Keratinocyte (primary cell): ENCODE results near the gene ATXN7. TPM values are rescaled to one million over a fixed set of nuclear protein-coding genes. Genes with fewer than 3 reads are reported as not detected.
A peak's percentile ranks its signal among the peaks of the same experiment; 100 is the strongest.

ENCODE experiments used
- DNase-seq: peaks from one replicate; pipeline ENCODE4 v3.0.0-alpha.2; 2011; ENCODE audit warnings: low read depth, missing footprints, low spot score
- FAIRE-seq: peaks from 2 replicates; lab custom pipeline; 2011; peaks lifted over from hg19 to GRCh38; lab: Jason Lieb, UNC
- H2AFZ ChIP-seq: 2 replicates; pipeline ENCODE4 v1.6.0; 2012; ENCODE audit warnings: low read length, control low read depth, inconsistent platforms; ENCODE audit not compliant: control insufficient read depth
- H3K27ac ChIP-seq: 2 replicates; pipeline ENCODE4 v1.5.1; 2011; ENCODE audit warnings: low read length; ENCODE audit not compliant: control insufficient read depth, insufficient read depth
- H3K27me3 ChIP-seq: 3 replicates; pipeline ENCODE4 v1.6.0; 2011; ENCODE audit warnings: low read length; ENCODE audit not compliant: control insufficient read depth, insufficient read depth; ENCODE audit errors: extremely low read depth
- H3K36me3 ChIP-seq, 2 experiments: 2 replicates in 1 of 2; 3 replicates in 1 of 2; pipeline ENCODE4 v1.5.1; 2011; ENCODE audit warnings: low read length in 2 of 2, mild to moderate bottlenecking in 1 of 2; ENCODE audit not compliant: control insufficient read depth in 2 of 2, insufficient read depth in 2 of 2; ENCODE audit errors: extremely low read depth in 1 of 2
- H3K4me1 ChIP-seq: 3 replicates; pipeline ENCODE4 v1.5.1; 2011; ENCODE audit warnings: low read length; ENCODE audit not compliant: control insufficient read depth, insufficient read depth; ENCODE audit errors: extremely low read depth
- H3K4me2 ChIP-seq: 3 replicates; pipeline ENCODE4 v1.6.0; 2011; ENCODE audit warnings: low read depth, low read length; ENCODE audit not compliant: control insufficient read depth, insufficient read depth; ENCODE audit errors: extremely low read depth
- H3K4me3 ChIP-seq, 3 experiments: fragments of 200-600 bp in 1 of 3; sonication (generic) in 1 of 3; 2 replicates in 2 of 3; 3 replicates in 1 of 3; pipeline ENCODE4 v1.5.1; 2011 to 2016; ENCODE audit warnings: low read length in 3 of 3, mild to moderate bottlenecking in 3 of 3, control low read depth in 2 of 3, inconsistent platforms in 1 of 3, low read depth in 1 of 3, mixed read lengths in 1 of 3, mixed run types in 1 of 3, moderate library complexity in 1 of 3; ENCODE audit not compliant: control insufficient read depth in 2 of 3, insufficient read depth in 2 of 3; ENCODE audit errors: extremely low read depth in 1 of 3
- H3K79me2 ChIP-seq: 2 replicates; pipeline ENCODE4 v1.6.0; 2012; ENCODE audit warnings: low read length; ENCODE audit not compliant: control insufficient read depth, insufficient read depth
- H3K9ac ChIP-seq: 3 replicates; pipeline ENCODE4 v1.6.0; 2011; ENCODE audit warnings: low read length; ENCODE audit not compliant: control insufficient read depth, insufficient read depth; ENCODE audit errors: extremely low read depth
- H3K9me1 ChIP-seq: 3 replicates; pipeline ENCODE4 v1.6.0; 2011; ENCODE audit warnings: low read length; ENCODE audit not compliant: control insufficient read depth, insufficient read depth; ENCODE audit errors: extremely low read depth
- H3K9me3 ChIP-seq: 2 replicates; pipeline ENCODE4 v1.5.1; 2012; ENCODE audit warnings: low read depth, low read length; ENCODE audit not compliant: control insufficient read depth
- H4K20me1 ChIP-seq: 3 replicates; pipeline ENCODE4 v1.6.0; 2011; ENCODE audit warnings: low read length; ENCODE audit not compliant: control insufficient read depth, insufficient read depth; ENCODE audit errors: extremely low read depth
- CTCF ChIP-seq, 3 experiments: IDR thresholded peaks in 1 of 3; conservative IDR thresholded peaks in 1 of 3; optimal IDR thresholded peaks in 1 of 3; 2 replicates in 2 of 3; 3 replicates in 1 of 3; pipeline versions ENCODE3 to v1.5.1; 2011; ENCODE audit warnings: low read length in 3 of 3, mild to moderate bottlenecking in 3 of 3, moderate library complexity in 2 of 3, control low read depth in 1 of 3, inconsistent platforms in 1 of 3; ENCODE audit not compliant: insufficient read depth in 2 of 3; ENCODE audit errors: extremely low read depth in 1 of 3
- EZH2 ChIP-seq: IDR thresholded peaks from one replicate; pipeline ENCODE4 v1.6.1; 2012; ENCODE audit warnings: inconsistent platforms, mild to moderate bottlenecking, low read length, moderate library complexity
- dilution Hi-C: fragments of 300-500 bp; cut with MboI; formaldehyde crosslinking; loops from one replicate; pipeline ENCODE4 v1.7.0; 2020; ENCODE audit warnings: low sequenced_read_pairs; ENCODE audit not compliant: extremely low pct_ligation_motif_present
- polyA plus RNA-seq, 5 experiments: library from polyadenylated mRNA; depleted of rRNA in 3 of 5; stranded (reverse) in 3 of 5; stranded (forward) in 1 of 5; unstranded in 1 of 5; fragments of >200 nt; gene quantifications; 1 replicate in 1 of 5; 2 replicates in 3 of 5; 3 replicates in 1 of 5; pipeline versions ENCODE4 v1.2.1 to v1.2.3, GENCODE V29; 2011 to 2012; ENCODE audit warnings: missing spikeins in 2 of 5, low read depth in 1 of 5, low replicate concordance in 1 of 5

The ATXN7 gene
- polyA plus RNA-seq, 1 donor (not counting 4 experiments of a cell fraction or from before 2014, with no cell fraction given), result 8.8 TPM

GRCh38 chr3:63975723-63976122 is 112.1 kb downstream of the ATXN7 start:
- peaks cover 11% of the 10 kb centered on the region in 2 experiments for H3K36me3 ChIP-seq
- peaks cover 20% of the 10 kb centered on the region for H3K79me2 ChIP-seq
- H2AFZ ChIP-seq, result no peak overlapping the region
- peak; percentile 97 for FAIRE-seq
- H3K9ac ChIP-seq, result peak overlapping the region; percentile 57
- peak overlapping the region in 2 of 3 experiments; percentile 12 for H3K4me3 ChIP-seq
- no peaks in the 10 kb centered on the region for H3K9me1 ChIP-seq
- DNase-seq, result no peak
- TF ChIP-seq EZH2 (no peak), CTCF (optimal IDR thresholded peaks at IDR 0.05 in 1 of 3, IDR thresholded peaks at IDR 0.05 in 1 of 3, conservative IDR thresholded peaks at IDR 0.05 in 1 of 3; ENCODE audit: extremely low read depth in 1 of 3, insufficient read depth in 2 of 3, low read length in 3 of 3) (no peak)
- H3K27ac ChIP-seq, result peak overlapping the region; percentile 71
- peak overlapping the region; percentile 57 for H3K4me2 ChIP-seq
- dilution Hi-C loops, result no loop called here
- H4K20me1 ChIP-seq, result no peaks in the 10 kb centered on the region
- peaks cover 50% of the 10 kb centered on the region for H3K4me1 ChIP-seq
- H3K27me3 ChIP-seq, result no peaks in the 10 kb centered on the region
- H3K9me3 ChIP-seq, result no peaks in the 10 kb centered on the region

GRCh38 chr3:63976161-63976871 is 112.6 kb downstream of the ATXN7 start:
- dilution Hi-C loops, result no loop called here
- H3K27ac ChIP-seq, result peak overlapping the region; percentile 71
- H4K20me1 ChIP-seq, result no peaks in the 10 kb centered on the region
- FAIRE-seq, result peak; percentile 70
- peaks cover 16 to 17% of the 10 kb centered on the region in 2 experiments for H3K36me3 ChIP-seq
- TF ChIP-seq CTCF (optimal IDR thresholded peaks at IDR 0.05 in 1 of 3, IDR thresholded peaks at IDR 0.05 in 1 of 3, conservative IDR thresholded peaks at IDR 0.05 in 1 of 3; ENCODE audit: extremely low read depth in 1 of 3, insufficient read depth in 2 of 3, low read length in 3 of 3), result no peak
- TF ChIP-seq EZH2, result no peak
- H3K4me2 ChIP-seq, result peak overlapping the region; percentile 57
- H2AFZ ChIP-seq, result no peak overlapping the region
- H3K4me3 ChIP-seq, result peak overlapping the region in 2 of 3 experiments; percentile 12
- H3K27me3 ChIP-seq, result no peaks in the 10 kb centered on the region
- H3K79me2 ChIP-seq, result peaks cover 16% of the 10 kb centered on the region
- H3K9me3 ChIP-seq, result no peaks in the 10 kb centered on the region
- H3K4me1 ChIP-seq, result peaks cover 50% of the 10 kb centered on the region
- no peak for DNase-seq
- peak overlapping the region; percentile 57 for H3K9ac ChIP-seq
- H3K9me1 ChIP-seq, result no peaks in the 10 kb centered on the region
